Kidney (tissue), 14 donors: ENCODE data around the gene CCL8. TPM values are rescaled to one million over a fixed set of nuclear protein-coding genes. Genes with fewer than 3 reads are reported as not detected.

Experiments used
- DNase-seq, 5 donors: peaks; one replicate each; pipeline ENCODE4 v3.0.0-alpha.2; 2013 to 2020
- FAIRE-seq: peaks from 2 replicates; lab custom pipeline; 2012; peaks lifted over from hg19 to GRCh38; lab: Jason Lieb, UNC
- H3K27ac ChIP-seq, 2 donors: one replicate each; pipeline ENCODE4 v1.7.0; 2013; ENCODE audit warnings: low read depth in 2 of 2, low read length in 2 of 2, inconsistent platforms in 1 of 2
- H3K27me3 ChIP-seq: one replicate; pipeline ENCODE4 v1.7.1; 2013; ENCODE audit warnings: low read length, inconsistent platforms; ENCODE audit not compliant: control insufficient read depth, insufficient read depth
- H3K36me3 ChIP-seq, 3 donors: one replicate each; pipeline versions ENCODE4 v1.7.0 to v1.7.1; 2013; ENCODE audit warnings: low read length in 3 of 3, control low read depth in 1 of 3, inconsistent platforms in 1 of 3; ENCODE audit not compliant: insufficient read depth in 3 of 3, control insufficient read depth in 2 of 3
- H3K4me1 ChIP-seq, 3 donors: one replicate each; pipeline versions ENCODE4 v1.7.0 to v1.7.1; 2013; ENCODE audit warnings: low read length in 3 of 3, inconsistent platforms in 1 of 3, low read depth in 1 of 3; ENCODE audit not compliant: control insufficient read depth in 2 of 3, insufficient read depth in 2 of 3
- H3K4me3 ChIP-seq, 3 donors: one replicate each; pipeline versions ENCODE4 v1.7.0 to v1.8.1; 2013; ENCODE audit warnings: low read length in 3 of 3, control low read depth in 1 of 3, inconsistent platforms in 1 of 3
- H3K9ac ChIP-seq, 3 donors: one replicate each; pipeline versions ENCODE4 v1.7.0 to v1.7.1; 2013; ENCODE audit warnings: low read length in 3 of 3, control low read depth in 1 of 3, inconsistent platforms in 1 of 3
- H3K9me3 ChIP-seq, 3 donors: one replicate each; pipeline versions ENCODE4 v1.7.0 to v1.7.1; 2013; ENCODE audit warnings: low read length in 3 of 3, control low read depth in 1 of 3, inconsistent platforms in 1 of 3; ENCODE audit not compliant: control insufficient read depth in 2 of 3, insufficient read depth in 1 of 3
- CTCF ChIP-seq: IDR thresholded peaks from 3 replicates; pipeline ENCODE4 v1.5.1; 2012; ENCODE audit warnings: mild to moderate bottlenecking, moderate library complexity, borderline replicate concordance; ENCODE audit not compliant: insufficient read depth; ENCODE audit errors: extremely low read depth
- intact Hi-C: fragments of 100-400 bp; cut with DNase I; formaldehyde crosslinking; loops from one replicate; pipeline ENCODE4 v1.11.1; 2022
- polyA plus RNA-seq: library from polyadenylated mRNA; stranded (reverse); fragments of 350-450 nt; fragmentation: Illumina TruSeq; extraction: RNeasy Lipid Tissue Mini Kit (QIAGEN cat#74804); gene quantifications from one replicate; pipeline ENCODE4 v1.2.3, GENCODE V29; 2014; ENCODE audit warnings: low read depth, low replicate concordance; ENCODE audit not compliant: insufficient read depth
- total RNA-seq: library from RNA; stranded (reverse); fragmentation: NEBNext Ultra II Directional; extraction: Animal tissue kit (Norgen Biotek cat#: 25700); gene quantifications from one replicate; pipeline ENCODE4 v1.2.1, GENCODE V29; 2021
- donor health status: control.
- donor health status: control.
- donor health status: control.
- donor health status: control.
- donor health status: control.
- donor health status: DM: yes; HTN: yes; CAD: no.
- donor health status: Normal renal cell carcinoma (clear cell type).

Gene CCL8
- total and polyA plus RNA-seq, 2 donors from 2014 or later, result not detected

- Histone ChIP-seq H3K9me3 (no peaks in the 10 kb centered on the region), H3K9ac (no peak overlapping the region), H3K36me3 (no peaks in the 10 kb centered on the region), H3K4me3 (no peak overlapping the region), H3K27me3 (no peaks in the 10 kb centered on the region), H3K4me1 (no peaks in the 10 kb centered on the region), H3K27ac (no peak overlapping the region)
- no peak for FAIRE-seq
- DNase-seq, result no peak
- no peak for TF ChIP-seq CTCF
- intact Hi-C loops, result no loop called here
Measured at GRCh38 chr17:34300652-34301370, 18.4 kb upstream of the CCL8 start.

- Histone ChIP-seq H3K36me3 (no peaks in the 10 kb centered on the region), H3K27me3 (no peaks in the 10 kb centered on the region), H3K9me3 (no peaks in the 10 kb centered on the region), H3K9ac (no peak overlapping the region), H3K4me1 (peaks cover 0 to 4% (median 0%) of the 10 kb centered on the region in 3 donors), H3K27ac (no peak overlapping the region), H3K4me3 (no peak overlapping the region)
- intact Hi-C loops, result no loop called here
- FAIRE-seq (no peak), DNase-seq (no peak)
- no peak for TF ChIP-seq CTCF
Measured at GRCh38 chr17:34301986-34302385, 17.2 kb upstream of the CCL8 start.

- no peaks in the 10 kb centered on the region for H3K27me3 ChIP-seq
- H3K27ac ChIP-seq, result no peak overlapping the region
- intact Hi-C loops, result no loop called here
- no peak for DNase-seq
- H3K36me3 ChIP-seq, result no peaks in the 10 kb centered on the region
- no peaks in the 10 kb centered on the region for H3K9me3 ChIP-seq
- no peak for FAIRE-seq
- H3K4me3 ChIP-seq, result no peak overlapping the region
- H3K4me1 ChIP-seq, result peaks cover 0 to 8% (median 0%) of the 10 kb centered on the region in 3 donors
- TF ChIP-seq CTCF, result no peak
- H3K9ac ChIP-seq, result no peak overlapping the region
Measured at GRCh38 chr17:34302636-34303035, 16.6 kb upstream of the CCL8 start.

GRCh38 chr17:34303606-34304005 lies 15.6 kb upstream of the CCL8 start:
- Histone ChIP-seq H3K9me3 (no peaks in the 10 kb centered on the region), H3K27ac (no peak overlapping the region), H3K9ac (no peak overlapping the region), H3K4me3 (no peak overlapping the region), H3K27me3 (no peaks in the 10 kb centered on the region), H3K4me1 (peaks cover 0 to 10% (median 0%) of the 10 kb centered on the region in 3 donors), H3K36me3 (no peaks in the 10 kb centered on the region)
- DNase-seq (no peak), FAIRE-seq (no peak)
- no peak for TF ChIP-seq CTCF
- intact Hi-C loops, result no loop called here
